ENCODE measurements around the gene SPOCK2.

Gene SPOCK2

DNA sequence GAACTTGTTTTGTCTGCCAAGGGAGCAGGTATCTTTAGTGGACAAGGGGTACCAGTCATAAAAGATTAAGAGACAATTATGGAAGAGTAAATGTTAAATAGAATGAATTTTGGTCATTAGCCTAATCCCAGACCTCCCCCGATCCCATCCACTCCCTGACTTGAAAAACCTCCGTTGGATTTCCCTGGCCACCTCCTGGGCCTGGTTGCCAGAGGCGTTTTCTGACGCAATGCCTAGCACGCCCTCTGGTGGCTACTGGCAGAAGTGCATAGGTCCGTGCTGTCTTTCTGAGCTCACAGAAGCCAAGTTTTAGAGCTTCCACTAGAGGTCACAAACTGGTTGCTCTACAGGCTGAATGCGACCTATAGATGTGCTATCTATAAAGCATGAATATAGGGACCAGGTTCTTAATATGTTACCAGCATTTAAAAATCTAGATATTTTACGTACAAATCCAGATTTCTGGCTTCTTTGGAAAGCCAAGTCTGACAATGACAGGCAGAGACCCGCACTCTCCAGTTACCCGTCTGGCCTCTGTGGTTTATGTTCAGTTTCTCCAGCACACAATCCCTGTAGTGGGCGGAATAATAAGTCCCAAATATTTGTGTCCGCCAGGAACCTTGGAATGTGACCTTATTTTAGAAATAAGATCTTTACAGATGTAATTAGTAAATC is 39.8 kb downstream of the SPOCK2 start:
- H3K9me2 ChIP-seq (replicated peaks; ENCODE audit: insufficient read depth, low read length), result no peaks in the 10 kb centered on the region
- no peaks in the 10 kb centered on the region for H3K27me3 ChIP-seq (ENCODE audit: low read length)
- H3F3A ChIP-seq (ENCODE audit: insufficient read depth), result no peaks in the 10 kb centered on the region
- H3K4me2 ChIP-seq (ENCODE audit: low read depth, low read length, poor library complexity, severe bottlenecking), result no peak overlapping the region
- no peaks in the 10 kb centered on the region for H3K79me2 ChIP-seq (ENCODE audit: insufficient read depth, low read length)
- H3K9me3 ChIP-seq (ENCODE audit: insufficient read depth, low read length), result no peaks in the 10 kb centered on the region
- H4K20me1 ChIP-seq (ENCODE audit: low read depth, low read length), result no peaks in the 10 kb centered on the region
- no peak overlapping the region for H2AFZ ChIP-seq (ENCODE audit: low read depth, low read length, severe bottlenecking)
- H3K27ac ChIP-seq (ENCODE audit: low read depth, low read length), result no peak overlapping the region
- no peak overlapping the region for H3K4me3 ChIP-seq (ENCODE audit: insufficient read depth, low read length, poor library complexity, severe bottlenecking)
- H3K36me3 ChIP-seq (ENCODE audit: low read length), result no peaks in the 10 kb centered on the region
- TF ChIP-seq, protein P1, sequence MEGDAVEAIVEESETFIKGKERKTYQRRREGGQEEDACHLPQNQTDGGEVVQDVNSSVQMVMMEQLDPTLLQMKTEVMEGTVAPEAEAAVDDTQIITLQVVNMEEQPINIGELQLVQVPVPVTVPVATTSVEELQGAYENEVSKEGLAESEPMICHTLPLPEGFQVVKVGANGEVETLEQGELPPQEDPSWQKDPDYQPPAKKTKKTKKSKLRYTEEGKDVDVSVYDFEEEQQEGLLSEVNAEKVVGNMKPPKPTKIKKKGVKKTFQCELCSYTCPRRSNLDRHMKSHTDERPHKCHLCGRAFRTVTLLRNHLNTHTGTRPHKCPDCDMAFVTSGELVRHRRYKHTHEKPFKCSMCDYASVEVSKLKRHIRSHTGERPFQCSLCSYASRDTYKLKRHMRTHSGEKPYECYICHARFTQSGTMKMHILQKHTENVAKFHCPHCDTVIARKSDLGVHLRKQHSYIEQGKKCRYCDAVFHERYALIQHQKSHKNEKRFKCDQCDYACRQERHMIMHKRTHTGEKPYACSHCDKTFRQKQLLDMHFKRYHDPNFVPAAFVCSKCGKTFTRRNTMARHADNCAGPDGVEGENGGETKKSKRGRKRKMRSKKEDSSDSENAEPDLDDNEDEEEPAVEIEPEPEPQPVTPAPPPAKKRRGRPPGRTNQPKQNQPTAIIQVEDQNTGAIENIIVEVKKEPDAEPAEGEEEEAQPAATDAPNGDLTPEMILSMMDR (IDR thresholded peaks at IDR 0.05; ENCODE audit: insufficient read depth, low read length, poor library complexity, severe bottlenecking), result peak; percentile 100
- no peak for TF ChIP-seq EZH2phosphoT487 (conservative IDR thresholded peaks at IDR 0.05; ENCODE audit: low read length)
- H3K9ac ChIP-seq (ENCODE audit: low read length), result no peak overlapping the region

DNA sequence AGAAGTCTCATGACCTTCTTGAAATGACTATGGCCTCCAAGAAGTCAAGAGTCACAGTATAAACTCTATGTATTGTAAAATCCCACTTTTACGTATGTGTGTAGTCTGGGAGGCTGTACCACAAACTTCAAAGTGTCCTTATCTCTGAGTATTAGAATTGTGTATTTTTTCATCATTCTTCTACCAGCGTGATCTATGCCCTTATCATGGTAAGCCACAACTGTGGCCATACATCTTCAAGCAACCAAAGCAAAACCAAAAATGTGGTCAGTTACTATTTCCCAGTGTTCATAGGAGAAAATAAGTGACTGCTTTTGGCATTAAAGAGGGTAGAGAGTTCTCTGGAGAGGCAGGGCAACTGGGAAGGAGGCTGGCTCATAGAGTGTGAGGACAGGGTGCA is 42.8 kb downstream of the SPOCK2 start:
- Histone ChIP-seq H3K9me3 (ENCODE audit: insufficient read depth, low read length) (no peaks in the 10 kb centered on the region), H3K27ac (ENCODE audit: low read depth, low read length) (no peak overlapping the region), H4K20me1 (ENCODE audit: low read depth, low read length) (no peaks in the 10 kb centered on the region), H3K4me3 (ENCODE audit: insufficient read depth, low read length, poor library complexity, severe bottlenecking) (no peak overlapping the region), H3F3A (ENCODE audit: insufficient read depth) (no peaks in the 10 kb centered on the region), H3K27me3 (ENCODE audit: low read length) (no peaks in the 10 kb centered on the region), H3K9me2 (replicated peaks; ENCODE audit: insufficient read depth, low read length) (no peaks in the 10 kb centered on the region), H3K79me2 (ENCODE audit: insufficient read depth, low read length) (no peaks in the 10 kb centered on the region), H2AFZ (ENCODE audit: low read depth, low read length, severe bottlenecking) (no peak overlapping the region), H3K36me3 (ENCODE audit: low read length) (no peaks in the 10 kb centered on the region), H3K4me2 (ENCODE audit: low read depth, low read length, poor library complexity, severe bottlenecking) (no peak overlapping the region), H3K9ac (ENCODE audit: low read length) (no peak overlapping the region)
- TF ChIP-seq, protein P1 (IDR thresholded peaks at IDR 0.05; ENCODE audit: insufficient read depth, low read length, poor library complexity, severe bottlenecking), result no peak
- no peak for TF ChIP-seq EZH2phosphoT487 (conservative IDR thresholded peaks at IDR 0.05; ENCODE audit: low read length)

DNA sequence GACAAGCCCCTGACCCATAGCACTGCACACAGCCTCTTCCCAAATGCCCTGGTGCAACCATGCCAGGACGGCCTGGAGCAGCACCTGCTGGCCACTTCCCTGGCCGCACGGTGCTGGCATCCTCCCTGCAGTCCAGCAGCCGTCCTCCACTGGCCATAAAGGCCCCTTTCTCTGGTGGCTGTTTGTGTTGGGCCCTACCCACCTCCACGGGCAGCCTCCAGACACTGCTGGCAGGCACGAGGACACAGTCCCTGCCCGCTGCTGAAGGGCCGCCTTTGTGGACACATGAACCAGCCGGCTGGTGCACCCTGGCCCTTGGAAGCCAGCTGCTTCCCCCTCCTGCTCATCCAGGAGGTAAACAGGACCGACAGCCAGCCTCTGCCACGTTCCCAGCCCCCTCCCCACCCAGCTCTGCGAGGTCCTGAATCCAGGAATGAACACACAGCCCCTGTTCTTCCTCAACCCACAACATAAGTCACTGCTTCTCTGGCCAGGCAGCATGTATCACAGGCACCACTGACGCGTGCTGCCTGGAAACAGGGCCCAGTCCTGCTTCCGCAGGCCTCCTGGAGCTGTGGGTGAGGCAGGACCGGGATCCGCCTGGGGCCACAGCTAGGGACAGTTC is 43.8 kb downstream of the SPOCK2 start:
- no peaks in the 10 kb centered on the region for H3K27me3 ChIP-seq (ENCODE audit: low read length)
- H3K36me3 ChIP-seq (ENCODE audit: low read length), result no peaks in the 10 kb centered on the region
- no peak overlapping the region for H2AFZ ChIP-seq (ENCODE audit: low read depth, low read length, severe bottlenecking)
- no peaks in the 10 kb centered on the region for H3K9me3 ChIP-seq (ENCODE audit: insufficient read depth, low read length)
- H3K4me2 ChIP-seq (ENCODE audit: low read depth, low read length, poor library complexity, severe bottlenecking), result no peak overlapping the region
- H4K20me1 ChIP-seq (ENCODE audit: low read depth, low read length), result no peaks in the 10 kb centered on the region
- no peak for TF ChIP-seq EZH2phosphoT487 (conservative IDR thresholded peaks at IDR 0.05; ENCODE audit: low read length)
- TF ChIP-seq, protein P1 (IDR thresholded peaks at IDR 0.05; ENCODE audit: insufficient read depth, low read length, poor library complexity, severe bottlenecking), result no peak
- no peak overlapping the region for H3K9ac ChIP-seq (ENCODE audit: low read length)
- no peaks in the 10 kb centered on the region for H3F3A ChIP-seq (ENCODE audit: insufficient read depth)
- H3K79me2 ChIP-seq (ENCODE audit: insufficient read depth, low read length), result no peaks in the 10 kb centered on the region
- no peak overlapping the region for H3K4me3 ChIP-seq (ENCODE audit: insufficient read depth, low read length, poor library complexity, severe bottlenecking)
- H3K9me2 ChIP-seq (replicated peaks; ENCODE audit: insufficient read depth, low read length), result no peaks in the 10 kb centered on the region
- H3K27ac ChIP-seq (ENCODE audit: low read depth, low read length), result no peak overlapping the region
